Glutamatergic neuron (in vitro differentiated cells): ENCODE data around the gene SNX27. TPM values are rescaled to one million over a fixed set of nuclear protein-coding genes. Genes with fewer than 3 reads are reported as not detected.

Source experiments
- DNase-seq: peaks from one replicate; pipeline ENCODE4 v3.0.0; 2022
- H3K27ac Mint-ChIP-seq: one replicate; pipeline ENCODE4 v1.8.0; 2020; ENCODE audit warnings: mild to moderate bottlenecking, mixed read lengths, inconsistent platforms; ENCODE audit not compliant: unreplicated experiment
- H3K27me3 Mint-ChIP-seq: one replicate; pipeline ENCODE4 v1.8.0; 2020; ENCODE audit warnings: mild to moderate bottlenecking, moderate library complexity, mixed read lengths, inconsistent platforms; ENCODE audit not compliant: unreplicated experiment
- H3K36me3 Mint-ChIP-seq: one replicate; pipeline ENCODE4 v1.8.0; 2020; ENCODE audit warnings: mild to moderate bottlenecking, mixed read lengths, inconsistent platforms; ENCODE audit not compliant: unreplicated experiment
- H3K4me1 Mint-ChIP-seq: one replicate; pipeline ENCODE4 v1.8.0; 2020; ENCODE audit warnings: mild to moderate bottlenecking, low read depth, mixed read lengths, inconsistent platforms; ENCODE audit not compliant: unreplicated experiment
- H3K4me3 Mint-ChIP-seq: one replicate; pipeline ENCODE4 v1.8.0; 2020; ENCODE audit warnings: mild to moderate bottlenecking, mixed read lengths, inconsistent platforms; ENCODE audit not compliant: unreplicated experiment
- H3K9me3 Mint-ChIP-seq: one replicate; pipeline ENCODE4 v1.8.0; 2020; ENCODE audit warnings: mild to moderate bottlenecking, moderate library complexity, mixed read lengths, inconsistent platforms; ENCODE audit not compliant: unreplicated experiment
- total RNA-seq: library from RNA; stranded (reverse); fragmentation: NEBNext Ultra II Directional; extraction: Animal tissue kit (Norgen Biotek cat#: 25700); gene quantifications from one replicate; pipeline ENCODE4 v1.2.1, GENCODE V29; 2021; ENCODE audit not compliant: unreplicated experiment
- TF ChIP-seq, protein P1 (sequence below): fragments of 200-600 bp; sonication (generic); IDR thresholded peaks from one replicate; pipeline ENCODE4 v1.5.0; 2021; ENCODE audit not compliant: partially characterized antibody, unreplicated experiment

SNX27 gene
- total RNA-seq, 1 donor from 2014 or later = 39.3 TPM

DNA sequence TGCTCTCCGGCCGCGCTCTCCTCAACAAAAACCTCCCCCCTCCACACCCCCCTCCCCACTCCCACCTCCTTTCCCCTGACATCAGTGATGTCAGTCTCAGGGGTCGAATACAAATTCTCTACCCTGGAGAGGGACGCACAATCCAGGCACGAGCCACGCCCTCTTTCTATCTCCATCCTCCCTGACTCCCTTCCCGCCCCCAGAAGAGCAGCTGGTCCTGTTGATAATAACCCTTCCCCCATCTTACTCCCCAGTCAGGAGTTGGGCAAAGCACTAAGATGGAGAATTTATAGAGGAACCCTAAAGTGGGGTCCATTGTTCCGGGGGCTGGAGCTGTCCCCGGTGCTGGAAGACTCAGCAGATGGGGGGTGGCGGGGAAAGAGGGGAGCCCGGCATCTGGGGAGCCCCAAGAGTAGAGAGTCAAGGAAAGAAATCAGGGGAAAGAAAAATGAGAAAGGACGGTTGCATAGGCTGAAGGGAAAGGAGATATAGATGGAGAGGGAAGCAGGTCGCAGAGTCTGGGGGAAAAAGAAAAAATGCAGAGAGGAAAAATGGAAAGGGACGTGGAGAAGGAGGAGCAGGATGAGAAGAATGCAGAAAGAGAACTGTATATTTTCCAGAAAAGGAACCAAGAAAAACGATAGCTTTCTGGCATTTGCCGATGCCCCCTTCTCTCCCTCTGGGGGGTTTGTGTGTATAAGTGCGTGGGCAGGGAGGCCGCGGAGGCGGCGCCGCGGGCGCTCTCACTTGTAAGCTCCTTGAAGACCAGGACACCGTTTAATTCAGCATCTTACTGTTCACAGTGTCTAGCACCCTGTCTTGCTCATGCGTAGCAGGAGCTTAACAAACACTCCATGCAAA lies 105.2 kb downstream of the SNX27 start, which contains the start of gene CELF3:
CELF3 (minus strand) TSS at position 33 of the 861 bp plus-strand sequence. CDS start 783 bp downstream, outside the sequence.
- peak; percentile 87 for DNase-seq
- Mint-ChIP-seq H3K9me3 (peaks cover 18% of the 10 kb centered on the region), H3K27ac (peak within 1 kb of the TSS; percentile 100), H3K4me3 (peak within 1 kb of the TSS; percentile 100), H3K4me1 (peaks cover 57% of the 10 kb centered on the region), H3K27me3 (peaks cover 18% of the 10 kb centered on the region), H3K36me3 (peaks cover 11% of the 10 kb centered on the region)
- TF ChIP-seq, protein P1, sequence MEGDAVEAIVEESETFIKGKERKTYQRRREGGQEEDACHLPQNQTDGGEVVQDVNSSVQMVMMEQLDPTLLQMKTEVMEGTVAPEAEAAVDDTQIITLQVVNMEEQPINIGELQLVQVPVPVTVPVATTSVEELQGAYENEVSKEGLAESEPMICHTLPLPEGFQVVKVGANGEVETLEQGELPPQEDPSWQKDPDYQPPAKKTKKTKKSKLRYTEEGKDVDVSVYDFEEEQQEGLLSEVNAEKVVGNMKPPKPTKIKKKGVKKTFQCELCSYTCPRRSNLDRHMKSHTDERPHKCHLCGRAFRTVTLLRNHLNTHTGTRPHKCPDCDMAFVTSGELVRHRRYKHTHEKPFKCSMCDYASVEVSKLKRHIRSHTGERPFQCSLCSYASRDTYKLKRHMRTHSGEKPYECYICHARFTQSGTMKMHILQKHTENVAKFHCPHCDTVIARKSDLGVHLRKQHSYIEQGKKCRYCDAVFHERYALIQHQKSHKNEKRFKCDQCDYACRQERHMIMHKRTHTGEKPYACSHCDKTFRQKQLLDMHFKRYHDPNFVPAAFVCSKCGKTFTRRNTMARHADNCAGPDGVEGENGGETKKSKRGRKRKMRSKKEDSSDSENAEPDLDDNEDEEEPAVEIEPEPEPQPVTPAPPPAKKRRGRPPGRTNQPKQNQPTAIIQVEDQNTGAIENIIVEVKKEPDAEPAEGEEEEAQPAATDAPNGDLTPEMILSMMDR = no peak

DNA sequence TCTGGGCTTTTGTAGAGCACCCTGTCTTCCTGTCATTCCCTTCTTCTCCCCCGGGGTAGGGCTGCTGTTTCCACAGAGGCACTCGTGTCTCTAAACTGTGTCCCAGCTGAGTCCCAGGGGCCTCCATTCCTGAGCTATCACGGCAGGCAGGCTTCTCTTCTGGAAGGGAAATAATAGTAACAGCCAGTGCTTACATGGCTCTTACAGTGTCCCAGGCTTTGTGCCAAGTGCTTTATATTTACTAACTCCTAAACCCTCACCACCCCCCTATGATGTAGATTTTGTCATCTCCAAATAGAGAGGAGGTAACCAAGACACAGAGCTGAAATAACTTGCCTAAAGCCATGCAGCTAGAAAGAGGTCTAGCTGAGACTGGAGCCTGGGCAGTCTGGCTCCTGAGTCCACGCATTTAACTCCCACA lies 106.2 kb downstream of the SNX27 start:
- H3K27me3 Mint-ChIP-seq = peaks cover 22% of the 10 kb centered on the region
- peaks cover 11% of the 10 kb centered on the region for H3K36me3 Mint-ChIP-seq
- H3K27ac Mint-ChIP-seq = peak overlapping the region; percentile 85
- peak overlapping the region; percentile 100 for H3K4me3 Mint-ChIP-seq
- H3K4me1 Mint-ChIP-seq = peaks cover 50% of the 10 kb centered on the region
- peaks cover 14% of the 10 kb centered on the region for H3K9me3 Mint-ChIP-seq
- TF ChIP-seq, protein P1 = no peak
- DNase-seq = no peak

DNA sequence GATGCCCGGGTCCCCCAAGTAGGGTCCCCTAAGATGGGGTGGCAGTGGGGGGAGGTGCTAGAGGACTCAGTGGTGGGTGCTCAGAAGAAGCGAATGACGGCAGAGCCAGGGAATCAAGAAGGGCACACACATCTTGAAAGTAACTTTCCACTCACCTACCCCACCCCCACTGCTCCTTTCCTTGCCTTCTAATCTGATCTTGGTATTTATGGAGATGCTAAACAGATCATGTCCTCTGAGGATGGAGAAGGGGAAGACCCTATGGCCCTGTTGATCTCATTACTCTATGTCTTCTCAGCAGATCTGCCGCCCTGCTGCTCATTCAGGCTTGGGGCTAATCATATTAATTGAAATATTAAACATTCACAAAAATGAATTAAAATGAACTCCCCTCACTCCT lies 106.8 kb downstream of the SNX27 start:
- peaks cover 6% of the 10 kb centered on the region for H3K36me3 Mint-ChIP-seq
- H3K4me1 Mint-ChIP-seq = peaks cover 45% of the 10 kb centered on the region
- peak overlapping the region; percentile 100 for H3K4me3 Mint-ChIP-seq
- peak overlapping the region; percentile 40 for H3K27ac Mint-ChIP-seq
- H3K27me3 Mint-ChIP-seq = peaks cover 24% of the 10 kb centered on the region
- TF ChIP-seq, protein P1 = no peak
- no peak for DNase-seq
- H3K9me3 Mint-ChIP-seq = peaks cover 14% of the 10 kb centered on the region

DNA sequence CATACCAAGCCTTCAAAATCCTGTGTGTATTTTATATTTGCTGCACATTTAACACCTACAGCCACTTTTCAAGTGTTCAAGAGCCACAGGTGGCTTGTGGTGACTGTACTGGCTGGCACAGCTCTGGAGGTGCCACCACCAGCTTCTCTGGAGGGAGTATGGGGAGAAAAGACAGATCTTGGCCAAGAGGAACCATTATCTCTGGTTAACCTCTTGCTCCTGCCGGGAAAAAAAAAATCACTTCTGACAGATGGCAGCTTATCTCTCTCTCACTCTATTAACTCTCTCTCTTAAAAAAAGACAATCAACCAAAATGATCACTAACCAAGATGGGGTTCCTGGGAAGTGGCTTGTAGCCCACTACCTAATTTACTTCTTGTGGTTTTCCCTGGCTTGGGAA lies 108.3 kb downstream of the SNX27 start:
- Mint-ChIP-seq H3K4me1 (peaks cover 33% of the 10 kb centered on the region), H3K4me3 (peak overlapping the region; percentile 50), H3K36me3 (no peaks in the 10 kb centered on the region), H3K27me3 (peaks cover 28% of the 10 kb centered on the region), H3K9me3 (peaks cover 14% of the 10 kb centered on the region), H3K27ac (peak overlapping the region; percentile 25)
- DNase-seq = no peak
- TF ChIP-seq, protein P1 = no peak

DNA sequence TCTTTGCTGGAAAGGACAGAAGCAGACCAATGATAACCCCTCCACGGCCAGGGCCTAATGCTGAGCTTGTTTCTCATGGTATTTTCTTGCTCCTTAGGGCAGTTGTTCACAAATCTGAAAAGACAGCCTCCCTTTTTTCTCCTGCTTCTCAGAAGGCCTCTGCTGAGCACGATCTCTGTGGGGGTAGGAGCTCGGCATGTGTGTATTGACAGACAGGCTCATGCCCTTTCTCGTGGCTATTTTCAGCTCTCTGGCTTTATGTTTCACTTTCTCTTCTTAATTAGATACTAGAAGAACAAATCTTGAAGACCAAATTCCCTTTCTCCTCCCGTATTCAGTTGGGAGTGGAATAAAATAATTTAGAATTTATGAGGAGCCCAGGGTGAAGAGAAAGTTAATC lies 108.7 kb downstream of the SNX27 start:
- Mint-ChIP-seq H3K27me3 (peaks cover 24% of the 10 kb centered on the region), H3K36me3 (no peaks in the 10 kb centered on the region), H3K4me1 (peaks cover 30% of the 10 kb centered on the region), H3K27ac (peak overlapping the region; percentile 25), H3K4me3 (peak overlapping the region; percentile 73), H3K9me3 (peaks cover 11% of the 10 kb centered on the region)
- no peak for DNase-seq
- TF ChIP-seq, protein P1 = no peak
